Transverse colon (tissue), 3 donors: ENCODE results near the gene GNB1.

ENCODE experiments used
- POLR2A ChIP-seq: fragments of 450-650 bp; IDR thresholded peaks from one replicate; pipeline ENCODE4 v1.6.1; 2016; ENCODE audit warnings: antibody characterized with exemption, mild to moderate bottlenecking, moderate library complexity
- TF ChIP-seq, protein P1 (sequence below), 5 experiments: fragments of 200-600 bp in 3 of 5; fragments of 450-650 bp in 2 of 5; sonication (generic) in 3 of 5; IDR thresholded peaks; 1 replicate in 2 of 5; 2 replicates in 3 of 5; pipeline ENCODE4 v1.5.1; 2016 to 2017; ENCODE audit warnings: antibody characterized with exemption in 5 of 5, inconsistent platforms in 3 of 5, mild to moderate bottlenecking in 2 of 5, moderate library complexity in 1 of 5

DNA sequence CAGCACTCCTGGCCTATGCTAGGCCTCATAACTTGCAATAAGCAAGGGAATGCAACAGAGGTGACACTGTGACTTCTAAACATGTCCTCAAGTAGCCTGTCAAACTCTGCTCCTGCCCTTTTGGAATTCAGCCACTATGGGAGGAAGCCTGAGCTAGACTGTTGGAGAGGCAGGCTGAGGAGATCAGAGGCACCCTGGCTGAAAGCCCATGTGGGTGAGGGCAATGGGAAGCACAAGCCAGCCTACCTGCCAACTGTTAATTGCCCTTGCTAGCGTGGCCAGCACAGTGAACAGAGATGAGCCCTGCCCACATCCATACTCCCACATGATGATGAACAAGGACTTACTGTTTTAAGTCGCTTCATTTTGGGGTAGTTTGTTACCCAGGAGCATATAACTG is 17.7 kb downstream of the GNB1 start:
- TF ChIP-seq, protein P1, sequence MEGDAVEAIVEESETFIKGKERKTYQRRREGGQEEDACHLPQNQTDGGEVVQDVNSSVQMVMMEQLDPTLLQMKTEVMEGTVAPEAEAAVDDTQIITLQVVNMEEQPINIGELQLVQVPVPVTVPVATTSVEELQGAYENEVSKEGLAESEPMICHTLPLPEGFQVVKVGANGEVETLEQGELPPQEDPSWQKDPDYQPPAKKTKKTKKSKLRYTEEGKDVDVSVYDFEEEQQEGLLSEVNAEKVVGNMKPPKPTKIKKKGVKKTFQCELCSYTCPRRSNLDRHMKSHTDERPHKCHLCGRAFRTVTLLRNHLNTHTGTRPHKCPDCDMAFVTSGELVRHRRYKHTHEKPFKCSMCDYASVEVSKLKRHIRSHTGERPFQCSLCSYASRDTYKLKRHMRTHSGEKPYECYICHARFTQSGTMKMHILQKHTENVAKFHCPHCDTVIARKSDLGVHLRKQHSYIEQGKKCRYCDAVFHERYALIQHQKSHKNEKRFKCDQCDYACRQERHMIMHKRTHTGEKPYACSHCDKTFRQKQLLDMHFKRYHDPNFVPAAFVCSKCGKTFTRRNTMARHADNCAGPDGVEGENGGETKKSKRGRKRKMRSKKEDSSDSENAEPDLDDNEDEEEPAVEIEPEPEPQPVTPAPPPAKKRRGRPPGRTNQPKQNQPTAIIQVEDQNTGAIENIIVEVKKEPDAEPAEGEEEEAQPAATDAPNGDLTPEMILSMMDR (IDR thresholded peaks at IDR 0.05), result no peak
- TF ChIP-seq POLR2A, result no peak
